ENCODE data around the gene DEFB132. TPM values are rescaled to one million over a fixed set of nuclear protein-coding genes. Genes with fewer than 3 reads are reported as not detected.

DEFB132 gene
- total and polyA plus RNA-seq, 2 donors (not counting 3 experiments of a cell fraction or from before 2014, with no cell fraction given) = not detected

DNA sequence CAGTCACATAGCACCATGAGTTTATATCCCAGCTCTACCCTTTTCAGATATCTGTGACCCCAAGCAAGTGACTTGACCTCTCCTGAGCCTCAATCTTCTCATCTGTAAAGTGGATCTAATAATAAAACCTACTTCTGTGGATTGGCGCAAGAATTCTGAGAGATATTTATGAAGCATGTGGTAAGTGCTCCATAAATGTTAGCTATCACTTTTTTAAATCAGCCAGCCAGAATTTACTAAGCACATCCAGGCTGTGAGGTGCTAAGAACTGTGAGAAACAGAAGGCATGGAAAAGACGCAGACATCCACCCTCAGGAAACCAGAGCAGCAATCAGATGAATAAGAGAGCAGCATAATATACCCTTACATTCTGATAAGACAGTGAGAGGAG lies 32.2 kb downstream of the DEFB132 start:
- Histone ChIP-seq H3K4me1 (ENCODE audit: control insufficient read depth, extremely low read depth, insufficient read depth, low read length) (peaks cover 27% of the 10 kb centered on the region), H3K9me1 (replicated peaks; ENCODE audit: control insufficient read depth, extremely low read depth, insufficient read depth, low read length) (no peaks in the 10 kb centered on the region), H4K20me1 (replicated peaks; ENCODE audit: control insufficient read depth, extremely low read depth, insufficient read depth, low read length) (no peaks in the 10 kb centered on the region), H3K4me3 (replicated peaks in 1 of 3; ENCODE audit: insufficient read depth in 1 of 3, low read depth in 1 of 3, low read length in 3 of 3) (peak overlapping the region; percentile 82 to 98 (median 87)), H3K27ac (ENCODE audit: insufficient read depth, low read depth, low read length) (peak overlapping the region; percentile 54), H3K9me3 (replicated peaks; ENCODE audit: control insufficient read depth, insufficient read depth, low read length) (no peaks in the 10 kb centered on the region), H3K27me3 (ENCODE audit: control insufficient read depth in 2 of 2, insufficient read depth in 2 of 2, low read length in 2 of 2) (no peaks in the 10 kb centered on the region), H3K9ac (replicated peaks; ENCODE audit: extremely low read depth, insufficient read depth, low read length) (peak overlapping the region; percentile 78), H3K79me2 (ENCODE audit: control insufficient read depth, insufficient read depth, low read length) (peaks cover 11% of the 10 kb centered on the region), H2AFZ (ENCODE audit: low read depth, low read length) (peak overlapping the region; percentile 87), H3K4me2 (ENCODE audit: insufficient read depth, low read length) (peak overlapping the region; percentile 86), H3K36me3 (ENCODE audit: control insufficient read depth in 2 of 2, extremely low read depth in 1 of 2, insufficient read depth in 2 of 2, low read length in 2 of 2) (no peaks in the 10 kb centered on the region)
- intact Hi-C loops (cut with micrococcal nuclease) (loop anchor here (1.0 kb wide), 3 partner anchors 9 to 38 kb away; no protein-coding TSS in a partner anchor), dilution Hi-C loops (cut with MboI; ENCODE audit: extremely low pct_ligation_motif_present, low sequenced_read_pairs) (no loop called here)
- POLR2A ChIA-PET = interaction anchor here (0.8 kb wide), 1 partner anchor 34 kb away, joined by 3 read pairs; no protein-coding TSS in a partner anchor
- DNase-seq (ENCODE audit: low read depth, low spot score) = no peak
- CTCF ChIA-PET = interaction anchor here (1.9 kb wide), 1 partner anchor 23 kb away, joined by 5 read pairs; no protein-coding TSS in a partner anchor
- peak; percentile 76 for FAIRE-seq
- BruUV-seq (replicated peaks) = no TSS peak
- TF ChIP-seq MYC (IDR thresholded peaks at IDR 0.05; ENCODE audit: low read depth, low read length) (no peak), FOS (IDR thresholded peaks at IDR 0.05; ENCODE audit: borderline replicate concordance, insufficient read depth, low read length) (no peak), EZH2 (IDR thresholded peaks at IDR 0.05; ENCODE audit: borderline replicate concordance, low read depth, low read length, severe bottlenecking) (no peak), JUN (IDR thresholded peaks at IDR 0.05; ENCODE audit: borderline replicate concordance, insufficient read depth, insufficient read length, low read depth) (no peak), POLR2AphosphoS5 (IDR thresholded peaks at IDR 0.05; ENCODE audit: insufficient read depth, low read depth, low read length) (no peak), GATA2 (IDR thresholded peaks at IDR 0.05; ENCODE audit: insufficient read depth, insufficient read length, low read depth, low read length) (no peak), POLR2A (IDR thresholded peaks at IDR 0.05; ENCODE audit: low read depth, low read length) (no peak)
- TF ChIP-seq, protein P1, sequence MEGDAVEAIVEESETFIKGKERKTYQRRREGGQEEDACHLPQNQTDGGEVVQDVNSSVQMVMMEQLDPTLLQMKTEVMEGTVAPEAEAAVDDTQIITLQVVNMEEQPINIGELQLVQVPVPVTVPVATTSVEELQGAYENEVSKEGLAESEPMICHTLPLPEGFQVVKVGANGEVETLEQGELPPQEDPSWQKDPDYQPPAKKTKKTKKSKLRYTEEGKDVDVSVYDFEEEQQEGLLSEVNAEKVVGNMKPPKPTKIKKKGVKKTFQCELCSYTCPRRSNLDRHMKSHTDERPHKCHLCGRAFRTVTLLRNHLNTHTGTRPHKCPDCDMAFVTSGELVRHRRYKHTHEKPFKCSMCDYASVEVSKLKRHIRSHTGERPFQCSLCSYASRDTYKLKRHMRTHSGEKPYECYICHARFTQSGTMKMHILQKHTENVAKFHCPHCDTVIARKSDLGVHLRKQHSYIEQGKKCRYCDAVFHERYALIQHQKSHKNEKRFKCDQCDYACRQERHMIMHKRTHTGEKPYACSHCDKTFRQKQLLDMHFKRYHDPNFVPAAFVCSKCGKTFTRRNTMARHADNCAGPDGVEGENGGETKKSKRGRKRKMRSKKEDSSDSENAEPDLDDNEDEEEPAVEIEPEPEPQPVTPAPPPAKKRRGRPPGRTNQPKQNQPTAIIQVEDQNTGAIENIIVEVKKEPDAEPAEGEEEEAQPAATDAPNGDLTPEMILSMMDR (IDR thresholded peaks at IDR 0.05; ENCODE audit: extremely low read depth in 1 of 2, insufficient read depth in 1 of 2, low read depth in 1 of 2, low read length in 2 of 2) = no peak
- TF ChIP-seq, protein P2, sequence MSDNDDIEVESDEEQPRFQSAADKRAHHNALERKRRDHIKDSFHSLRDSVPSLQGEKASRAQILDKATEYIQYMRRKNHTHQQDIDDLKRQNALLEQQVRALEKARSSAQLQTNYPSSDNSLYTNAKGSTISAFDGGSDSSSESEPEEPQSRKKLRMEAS (IDR thresholded peaks at IDR 0.05; ENCODE audit: insufficient read depth, insufficient read length) = no peak

All from endothelial cell of umbilical vein (primary cell).